Measurements from ENCODE around the gene VWF.

VWF gene

DNA sequence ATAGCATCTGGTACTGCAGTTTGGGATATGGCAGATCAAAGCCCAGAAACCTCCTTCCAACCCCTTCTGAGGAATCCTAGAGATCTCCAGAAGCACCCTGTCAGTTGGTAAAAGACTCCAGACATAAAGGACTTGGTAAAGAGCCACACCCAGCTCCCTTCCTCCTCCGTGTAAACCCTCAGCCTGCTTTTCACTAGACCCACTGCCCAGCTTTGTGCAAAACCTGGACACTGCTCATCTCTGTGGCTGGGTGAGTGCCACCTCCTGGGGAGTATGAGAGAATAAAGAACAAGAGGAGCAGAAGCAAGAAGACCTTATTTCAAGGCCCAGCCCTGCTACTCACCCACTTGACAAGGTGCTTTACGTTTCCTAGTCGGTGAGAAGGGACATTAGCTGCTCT, 212.5 kb downstream of the VWF start:
- no peak for DNase-seq (ENCODE audit: low spot score)

DNA sequence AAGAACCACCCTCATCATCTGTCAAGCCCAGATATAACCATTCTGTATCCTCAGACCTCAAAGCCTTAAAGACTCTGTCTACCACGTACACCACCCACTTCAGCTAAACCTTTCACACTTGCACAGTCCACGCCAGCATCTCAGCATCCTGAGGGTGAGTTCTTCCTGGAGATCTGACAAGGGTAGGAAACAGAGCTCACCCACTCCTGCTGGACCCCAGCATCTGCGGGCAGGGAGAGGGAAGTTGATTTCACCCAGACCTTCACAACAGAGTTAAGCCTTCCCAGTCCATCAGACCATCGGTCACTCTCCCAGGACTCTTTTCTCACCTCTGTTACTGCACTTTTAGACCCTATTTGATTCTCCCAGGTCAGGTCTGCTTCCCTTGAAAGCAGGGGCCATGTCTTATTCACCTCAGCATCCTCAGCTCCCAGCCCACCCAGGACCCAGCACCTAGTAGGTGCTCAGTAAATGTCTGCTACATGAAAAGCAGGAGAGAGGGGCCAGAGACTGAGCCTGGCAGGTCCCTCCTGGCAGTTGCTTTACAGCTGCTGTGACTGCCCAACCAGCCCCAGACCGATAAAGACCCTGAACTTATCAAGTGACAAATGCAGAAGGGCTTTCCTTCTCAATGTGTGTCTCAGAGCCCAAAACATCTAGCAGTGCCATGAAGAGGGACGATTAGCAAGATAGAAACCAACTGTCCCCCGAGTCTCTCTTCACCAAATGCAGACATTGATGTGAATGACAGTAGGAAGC, 213.5 kb downstream of the VWF start:
- DNase-seq (ENCODE audit: low spot score) = no peak

DNA sequence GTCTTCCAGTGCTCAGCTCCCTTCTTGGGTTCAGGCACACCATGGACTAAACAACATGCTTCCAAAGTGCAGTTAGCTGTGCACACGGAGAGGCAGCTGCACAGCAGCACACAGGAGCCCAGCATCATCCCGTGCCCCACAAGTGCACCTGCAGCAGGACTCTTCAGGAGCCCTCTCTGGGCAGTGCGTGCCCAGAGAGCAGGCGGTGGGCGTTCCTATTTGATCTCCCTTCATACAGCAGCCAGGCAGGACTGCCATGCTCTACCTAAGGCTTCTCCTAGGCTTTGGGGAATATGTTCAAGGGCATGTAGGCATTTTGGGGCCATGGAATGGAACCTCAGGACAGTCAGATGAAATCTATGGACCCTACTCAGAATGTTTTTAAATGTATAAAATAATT, 214.9 kb downstream of the VWF start:
- no peak for DNase-seq (ENCODE audit: low spot score)

DNA sequence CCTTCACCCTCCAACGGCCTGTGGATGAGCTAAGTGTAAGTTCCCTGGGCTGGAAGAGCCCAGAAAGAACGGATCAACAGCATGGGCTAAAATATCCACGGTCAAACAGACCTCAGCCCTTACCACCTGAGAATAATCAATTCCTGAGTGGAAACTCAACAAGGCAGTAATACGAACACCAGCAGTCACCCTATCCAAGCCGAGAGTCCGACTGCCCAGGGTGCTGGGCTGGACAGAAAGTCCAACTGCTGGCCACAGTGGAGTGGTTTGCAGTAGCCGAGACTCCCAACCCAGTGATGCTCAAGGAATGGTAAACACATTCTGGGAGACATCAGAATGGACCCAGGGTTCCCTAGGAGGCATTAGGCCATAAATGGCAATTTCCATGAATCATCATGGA, 216.2 kb downstream of the VWF start:
- DNase-seq (ENCODE audit: low spot score) = no peak

DNA sequence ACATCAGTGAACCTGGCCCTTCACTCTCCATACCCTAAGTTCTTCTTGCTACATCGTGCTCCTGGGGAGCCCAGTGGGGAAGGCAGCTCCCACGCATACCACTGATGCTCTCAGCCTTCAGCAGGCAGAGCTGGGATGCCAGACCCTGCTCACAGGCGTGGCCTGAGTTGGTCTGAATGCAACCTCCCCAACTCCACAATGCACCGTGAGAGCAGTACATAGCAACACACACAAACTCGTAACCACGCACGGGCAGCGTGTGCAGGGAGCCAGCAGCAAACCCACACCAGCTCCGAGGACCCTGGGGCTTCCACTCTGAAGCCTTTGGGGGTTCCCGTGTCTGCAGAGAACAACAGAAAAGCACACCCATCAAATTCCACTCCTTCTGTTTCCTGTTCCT, 216.7 kb downstream of the VWF start:
- no peak for DNase-seq (ENCODE audit: low spot score)

DNA sequence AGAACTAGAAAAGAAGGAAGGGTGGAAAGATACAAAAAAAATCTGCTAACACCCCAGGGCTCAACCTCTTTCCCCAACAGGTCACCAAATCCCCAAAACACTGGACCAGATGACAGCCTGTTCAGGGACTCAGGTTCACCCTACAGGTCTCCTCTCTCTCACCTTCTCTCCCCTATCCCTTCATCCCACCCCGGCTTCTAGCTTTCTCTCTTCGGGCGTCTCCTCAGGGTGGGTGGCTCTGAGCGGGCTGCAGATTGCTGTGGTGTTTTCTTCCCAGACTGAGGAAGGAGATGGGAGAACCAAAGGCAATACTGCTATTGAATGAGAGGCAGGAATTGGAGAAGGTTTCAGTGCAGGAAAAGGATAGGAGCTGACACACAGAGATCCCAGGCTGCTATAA, 218.7 kb downstream of the VWF start:
- DNase-seq (ENCODE audit: low spot score) = no peak

DNA sequence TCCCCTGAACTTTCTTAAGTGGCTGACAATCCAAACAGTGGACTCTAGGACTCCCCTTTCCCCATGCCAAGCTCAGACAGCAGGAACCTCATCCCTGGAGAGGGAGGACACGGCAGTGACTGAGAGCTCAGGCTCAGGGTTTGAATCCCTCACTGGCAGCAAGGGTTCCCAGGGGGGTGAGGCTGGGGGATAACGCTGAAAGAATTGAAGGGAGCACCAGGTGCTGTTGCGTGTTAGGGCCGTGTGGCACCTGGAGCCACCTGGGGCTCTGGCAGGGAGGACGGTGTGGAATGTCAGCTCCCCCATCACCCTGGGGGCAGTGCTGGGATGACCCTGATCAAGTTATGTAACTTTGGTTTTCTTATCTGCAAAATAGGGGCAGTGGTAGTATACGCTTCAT, 219.5 kb downstream of the VWF start:
- no peak for DNase-seq (ENCODE audit: low spot score)

DNA sequence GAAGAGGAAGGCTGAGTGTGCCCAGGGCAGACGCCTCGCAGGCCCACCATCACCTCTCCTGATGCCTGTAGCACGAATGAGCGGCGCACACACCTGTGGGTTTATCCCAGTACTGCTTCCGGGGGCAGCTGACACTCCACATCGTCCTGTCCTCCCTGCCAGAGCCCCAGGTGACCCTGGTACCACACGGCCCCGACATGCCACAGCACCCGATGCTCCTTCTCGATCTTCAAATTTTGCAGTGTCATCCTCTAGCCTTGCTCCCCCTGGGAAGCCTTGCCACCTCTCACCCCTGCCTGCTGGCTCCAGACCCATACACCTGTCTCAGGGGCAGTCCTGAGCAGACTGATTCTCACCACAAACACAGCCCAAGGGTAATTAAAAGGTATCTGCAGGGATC, 220.0 kb downstream of the VWF start:
- no peak for DNase-seq (ENCODE audit: low spot score)

DNA sequence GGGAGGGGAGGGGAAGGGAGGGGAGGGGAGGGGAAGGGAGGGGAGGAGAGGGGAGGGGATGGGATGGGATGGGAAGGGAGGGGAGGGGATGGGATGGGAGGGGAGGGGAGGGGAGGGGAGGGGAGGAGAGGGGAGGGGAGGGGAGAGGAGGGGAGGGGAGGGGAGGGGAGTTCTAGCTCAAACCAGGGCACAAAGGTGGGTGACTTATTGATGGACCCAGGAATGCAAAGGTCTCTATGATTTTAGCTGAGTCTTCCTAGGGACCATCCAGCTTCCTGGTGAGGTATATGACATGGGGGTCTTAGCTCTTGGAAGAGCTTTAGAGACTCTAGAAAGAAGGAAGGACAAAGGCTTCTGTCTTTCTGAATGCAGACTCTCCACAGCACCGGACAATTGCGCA, 221.7 kb downstream of the VWF start:
- DNase-seq (ENCODE audit: low spot score) = no peak

DNA sequence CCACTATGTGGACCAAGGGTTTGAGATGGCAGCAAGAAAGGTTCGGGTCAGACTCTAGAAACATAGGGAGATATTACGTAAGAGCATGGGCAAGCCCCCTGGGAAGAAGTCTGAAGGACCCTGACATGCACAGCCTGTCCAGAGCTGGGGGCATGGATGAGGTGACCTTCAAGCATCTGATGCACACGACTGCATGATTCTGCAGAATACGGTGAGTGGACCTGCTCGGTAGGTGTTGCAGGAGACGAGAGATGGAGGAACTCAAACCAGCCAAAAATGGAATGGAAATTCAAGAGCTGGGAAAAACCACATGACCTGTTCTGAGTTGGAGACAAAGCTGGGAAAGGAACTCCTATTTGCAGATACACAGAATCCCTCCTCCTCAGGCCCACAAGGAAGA, 223.1 kb downstream of the VWF start:
- no peak for DNase-seq (ENCODE audit: low spot score)

DNA sequence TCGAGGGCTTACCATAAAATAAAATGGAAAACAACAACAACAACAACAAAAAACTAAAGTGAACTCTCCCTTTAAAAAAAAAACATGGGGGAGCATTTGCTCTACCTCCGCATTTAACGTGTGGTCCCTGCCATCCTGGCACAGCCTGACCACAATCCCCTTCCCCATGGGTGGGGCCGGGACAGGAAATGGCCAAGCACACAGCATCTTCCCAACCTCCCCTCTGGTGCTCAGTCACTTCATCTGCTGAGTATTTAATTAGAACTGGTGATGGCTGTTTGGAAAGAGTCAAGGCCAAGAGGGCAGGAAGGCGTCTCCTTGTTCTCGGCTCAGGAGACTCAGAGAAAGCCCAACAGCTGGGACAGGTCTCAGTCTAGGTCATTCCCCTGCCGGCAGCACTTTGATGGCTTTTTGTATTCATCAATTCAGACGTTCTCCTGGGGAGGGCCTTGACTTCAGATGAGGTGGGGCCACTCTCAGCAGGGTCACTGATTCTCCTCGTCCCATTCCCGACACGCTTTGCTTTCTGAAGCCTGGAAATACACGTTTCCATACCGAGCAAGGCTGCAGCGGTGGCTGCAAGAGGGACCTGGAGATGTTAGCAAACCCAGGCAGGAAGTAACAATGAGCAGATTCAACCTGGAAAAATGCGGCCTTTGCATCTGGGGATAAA, 223.8 kb downstream of the VWF start:
- DNase-seq (ENCODE audit: low spot score) = no peak

DNA sequence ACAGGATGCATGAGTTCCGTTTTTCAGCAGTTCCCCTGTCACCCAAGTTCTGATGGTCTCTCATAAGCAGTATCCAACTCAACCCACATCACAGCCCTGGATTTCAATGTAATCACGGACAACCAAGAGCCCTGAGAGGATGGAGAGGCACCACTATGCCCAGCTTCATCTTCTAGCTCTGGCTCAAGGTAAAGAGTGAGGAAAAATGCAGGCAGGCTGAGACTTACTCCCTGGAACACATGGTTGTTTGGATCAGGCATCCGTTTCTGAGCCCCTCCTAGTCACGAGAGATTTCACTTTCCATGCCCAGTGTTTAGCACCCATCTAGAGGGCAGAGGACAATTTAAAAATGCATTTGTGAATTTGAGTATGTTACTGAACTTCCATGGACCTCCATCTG, 224.4 kb downstream of the VWF start:
- no peak for DNase-seq (ENCODE audit: low spot score)

DNA sequence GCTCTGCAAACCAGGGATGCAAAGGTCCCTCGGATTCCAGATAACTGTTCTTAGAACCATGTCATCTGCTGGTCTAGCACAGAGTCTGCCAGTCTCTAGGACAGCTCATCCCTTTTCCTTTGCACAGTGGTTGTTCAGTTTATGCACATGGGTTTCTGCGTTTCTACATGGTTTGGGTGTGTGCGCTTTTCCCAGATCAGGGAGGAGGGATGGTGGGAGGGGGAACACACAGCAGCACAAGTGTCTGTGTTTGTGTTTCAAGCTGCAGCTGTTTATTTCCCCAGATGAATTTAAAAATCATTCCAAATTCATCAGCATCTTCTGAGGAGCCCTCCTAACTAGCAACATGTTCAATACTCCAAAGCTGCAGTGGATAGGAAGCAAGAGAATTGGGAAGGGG, 224.8 kb downstream of the VWF start:
- DNase-seq (ENCODE audit: low spot score) = no peak

DNA sequence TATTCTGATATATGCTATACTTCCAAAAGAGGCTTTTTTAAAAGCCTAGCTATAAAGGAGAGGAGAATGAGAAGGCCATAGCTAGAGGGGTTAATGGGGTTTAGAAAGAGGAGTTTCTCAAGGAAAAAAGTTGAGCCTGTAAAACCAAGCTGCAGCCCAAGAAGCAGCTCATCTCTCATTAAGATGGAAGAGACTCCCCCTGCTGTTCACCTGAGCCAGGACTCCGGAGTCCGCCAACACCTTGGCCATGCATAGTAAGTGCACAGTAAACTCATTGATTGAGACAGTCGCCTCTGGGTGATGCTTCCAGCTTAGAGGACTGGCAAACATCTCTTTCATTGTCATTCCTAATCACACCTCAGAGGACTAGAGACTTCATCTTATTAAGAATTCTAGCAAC, 225.6 kb downstream of the VWF start:
- peak; percentile 47 for DNase-seq (ENCODE audit: low spot score)

Measured in HuH-7.5 (cell line).